ENCODE results near the gene PRPF6.
"Not testable (repeated sequence)": the region's sequence is repeated elsewhere in the genome, so short reads cannot be mapped to it uniquely, and the experiment has no call there.

The PRPF6 gene

DNA sequence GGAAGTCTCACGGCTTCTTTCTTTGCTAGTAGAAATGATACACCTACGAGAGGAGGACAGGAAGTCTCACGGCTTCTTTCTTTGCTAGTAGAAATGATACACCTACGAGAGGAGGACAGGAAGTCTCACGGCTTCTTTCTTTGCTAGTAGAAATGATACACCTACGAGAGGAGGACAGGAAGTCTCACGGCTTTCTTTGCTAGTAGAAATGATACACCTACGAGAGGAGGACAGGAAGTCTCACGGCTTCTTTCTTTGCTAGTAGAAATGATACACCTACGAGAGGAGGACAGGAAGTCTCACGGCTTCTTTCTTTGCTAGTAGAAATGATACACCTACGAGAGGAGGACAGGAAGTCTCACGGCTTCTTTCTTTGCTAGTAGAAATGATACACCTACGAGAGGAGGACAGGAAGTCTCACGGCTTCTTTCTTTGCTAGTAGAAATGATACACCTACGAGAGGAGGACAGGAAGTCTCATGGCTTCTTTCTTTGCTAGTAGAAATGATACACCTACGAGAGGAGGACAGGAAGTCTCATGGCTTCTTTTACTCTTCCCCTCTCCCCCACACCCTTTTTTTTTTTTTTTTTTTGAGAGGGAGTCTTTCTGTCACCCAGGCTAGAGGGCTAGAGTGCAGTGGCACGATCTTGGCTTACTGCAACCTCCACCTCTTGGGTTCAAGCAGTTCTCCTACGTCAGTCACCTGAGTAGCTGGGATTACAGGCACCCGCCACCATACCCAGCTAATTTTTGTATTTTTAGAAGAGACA is 31.6 kb downstream of the PRPF6 start:
- DNase-seq (ENCODE audit: low read depth) = not testable (repeated sequence)

DNA sequence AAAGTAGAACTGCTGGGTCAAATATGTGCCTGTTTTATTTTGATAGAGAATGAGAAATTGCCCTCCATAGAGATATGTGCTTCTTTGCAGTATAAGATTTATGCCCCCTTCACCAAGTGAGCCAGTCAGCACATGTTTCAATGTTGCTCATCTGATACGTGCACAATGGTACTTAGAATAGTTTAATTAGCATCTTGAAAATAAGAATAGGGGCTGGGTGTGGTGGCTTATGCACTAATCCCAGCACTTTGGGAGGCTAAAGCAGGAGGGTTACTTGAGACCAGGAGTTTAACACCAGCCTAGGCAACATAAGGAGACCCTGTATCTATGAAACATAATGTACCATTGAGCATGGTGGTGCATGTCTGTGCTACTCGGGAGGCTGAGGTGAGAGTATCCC is 34.7 kb downstream of the PRPF6 start:
- DNase-seq (ENCODE audit: low read depth) = no peak

- no peak for DNase-seq (ENCODE audit: low read depth)
Observed at GRCh38 chr20:64021124-64021975, 40.4 kb downstream of the PRPF6 start.

- DNase-seq (ENCODE audit: low read depth) = no peak
Observed at GRCh38 chr20:64022671-64023360, 41.9 kb downstream of the PRPF6 start.

DNA sequence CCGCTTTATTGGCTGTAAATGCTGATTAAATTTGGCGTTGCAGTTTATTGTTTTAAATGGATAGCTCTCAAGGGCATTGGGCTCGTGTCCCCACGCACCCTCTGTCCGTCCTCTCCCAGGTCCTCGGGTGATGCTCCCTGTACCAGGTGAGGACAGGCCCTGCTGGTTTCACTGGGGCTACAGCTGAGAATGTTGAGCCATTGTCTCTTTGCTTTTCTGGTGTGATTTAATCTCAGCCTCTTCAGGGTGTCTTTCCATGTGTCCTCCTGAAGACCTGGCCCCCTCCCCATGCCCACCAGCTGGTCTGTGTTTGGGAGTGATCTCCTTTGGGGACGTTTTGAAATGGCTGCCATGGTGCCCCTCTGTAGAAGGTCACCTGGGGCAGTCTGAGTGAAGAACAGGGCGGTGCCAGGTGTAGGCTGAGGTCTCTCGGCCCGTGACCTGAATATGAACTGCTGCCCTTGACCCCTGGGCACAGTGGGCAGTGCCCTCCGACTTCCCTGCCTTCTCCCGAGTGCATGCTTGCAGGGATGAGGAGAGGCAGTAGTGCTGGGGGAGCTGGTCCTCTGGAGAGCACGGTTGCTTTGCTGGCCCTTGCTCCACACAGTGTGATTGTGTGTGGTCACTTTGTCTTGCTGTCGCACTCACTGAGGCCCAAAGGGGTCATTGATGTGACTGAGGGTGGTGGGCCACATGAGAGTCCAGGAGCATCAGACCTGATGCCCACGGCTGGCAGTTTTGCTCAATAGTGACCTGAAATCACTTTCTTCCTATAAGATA is 42.6 kb downstream of the PRPF6 start:
- DNase-seq (ENCODE audit: low read depth) = no peak

DNA sequence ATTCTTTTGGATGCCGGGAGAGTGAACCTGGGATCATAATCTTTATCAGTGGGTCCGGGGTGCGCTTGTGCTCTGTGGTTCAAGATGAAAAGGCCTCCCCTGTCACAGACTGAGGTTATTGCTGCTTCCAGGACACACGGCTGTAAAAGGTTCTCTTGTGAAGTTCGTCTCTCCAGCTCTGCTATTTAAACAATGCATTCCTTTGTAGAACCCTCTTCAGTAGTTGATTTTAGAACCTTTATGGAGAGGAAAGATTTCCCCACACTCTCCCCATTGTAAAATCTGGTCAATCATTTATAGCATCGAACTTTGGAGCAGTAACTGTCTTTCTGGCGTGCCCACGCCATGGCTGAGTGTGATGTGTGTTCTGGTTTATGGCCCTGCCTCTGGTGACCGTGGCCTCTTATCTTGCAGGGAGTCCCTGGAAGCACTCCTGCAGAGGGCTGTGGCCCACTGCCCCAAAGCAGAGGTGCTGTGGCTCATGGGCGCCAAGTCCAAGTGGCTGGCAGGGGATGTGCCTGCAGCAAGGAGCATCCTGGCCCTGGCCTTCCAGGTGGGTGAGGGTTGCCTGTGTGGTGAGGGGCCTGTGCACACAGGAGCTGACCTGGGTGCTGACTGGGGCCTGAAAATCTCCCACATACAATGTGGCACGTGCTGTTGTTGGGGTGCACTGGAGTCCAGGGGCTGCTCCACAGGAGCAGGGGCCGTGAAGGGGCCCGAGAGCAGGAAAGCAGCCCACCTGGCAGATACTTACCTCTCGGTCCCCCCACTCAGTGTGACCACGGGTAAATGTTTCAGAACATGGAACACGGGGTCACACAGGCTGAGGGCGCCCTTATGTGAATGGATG is 43.4 kb downstream of the PRPF6 start:
- DNase-seq (ENCODE audit: low read depth) = no peak

GRCh38 chr20:64025101-64025825 is 44.3 kb downstream of the PRPF6 start:
- DNase-seq (ENCODE audit: low read depth) = no peak

DNA sequence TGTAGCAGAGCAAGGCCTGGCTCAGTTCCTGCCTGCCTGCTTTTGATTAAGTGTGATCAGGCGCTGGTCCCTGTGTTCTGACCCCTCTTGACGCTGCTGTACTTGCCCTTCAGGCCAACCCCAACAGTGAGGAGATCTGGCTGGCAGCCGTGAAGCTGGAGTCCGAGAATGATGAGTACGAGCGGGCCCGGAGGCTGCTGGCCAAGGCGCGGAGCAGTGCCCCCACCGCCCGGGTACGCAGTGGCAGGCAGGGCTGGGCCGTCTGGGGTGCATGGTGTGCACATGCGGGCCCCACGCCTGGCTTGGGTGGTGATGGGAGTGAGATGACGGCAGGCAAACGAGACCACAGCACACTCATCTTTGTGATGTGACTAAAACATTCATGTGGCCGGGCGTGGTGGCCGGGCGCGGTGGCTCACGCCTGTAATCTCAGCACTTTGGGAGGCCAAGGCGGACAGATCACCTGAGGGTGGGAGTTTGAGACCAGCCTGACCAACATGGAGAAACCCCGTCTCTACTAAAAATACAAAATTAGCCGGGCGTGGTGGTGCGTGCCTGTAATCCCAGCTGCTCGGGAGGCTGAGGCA is 45.0 kb downstream of the PRPF6 start:
- no peak for DNase-seq (ENCODE audit: low read depth)

DNA sequence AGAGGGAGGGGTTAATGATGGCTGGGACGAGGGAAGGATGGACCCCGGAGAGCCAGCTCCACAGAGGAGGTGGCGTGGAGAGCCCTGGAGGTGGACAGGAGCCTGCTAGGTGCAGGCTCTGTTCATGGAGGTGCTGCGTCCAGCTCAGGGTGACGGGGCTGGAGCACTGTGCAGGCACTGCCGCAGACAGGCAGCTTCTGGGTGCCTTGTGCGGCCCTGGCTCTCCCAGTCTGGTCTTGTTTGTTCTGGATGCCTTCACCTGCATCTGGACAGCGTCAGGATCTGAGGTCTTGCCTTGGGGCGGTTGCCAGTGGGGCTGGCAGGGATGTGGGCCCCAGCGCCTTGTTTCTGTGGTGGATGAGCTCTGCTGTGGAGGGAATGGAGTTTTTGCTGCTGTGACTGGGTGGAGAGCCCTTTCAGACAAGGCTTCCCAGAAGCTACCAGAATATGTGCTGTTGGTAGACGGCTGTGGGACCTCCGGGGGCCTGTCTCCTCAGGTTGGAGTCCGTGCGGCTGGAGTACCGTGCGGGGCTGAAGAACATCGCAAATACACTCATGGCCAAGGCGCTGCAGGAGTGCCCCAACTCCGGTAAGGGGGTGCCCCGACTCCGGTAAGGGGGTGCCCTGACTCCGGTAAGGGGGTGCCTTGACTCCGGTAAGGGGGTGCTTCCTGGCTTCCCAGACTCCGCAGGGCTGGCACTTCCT is 47.2 kb downstream of the PRPF6 start:
- DNase-seq (ENCODE audit: low read depth) = no peak

GRCh38 chr20:64029293-64030117 is 48.6 kb downstream of the PRPF6 start:
- no peak for DNase-seq (ENCODE audit: low read depth)

DNA sequence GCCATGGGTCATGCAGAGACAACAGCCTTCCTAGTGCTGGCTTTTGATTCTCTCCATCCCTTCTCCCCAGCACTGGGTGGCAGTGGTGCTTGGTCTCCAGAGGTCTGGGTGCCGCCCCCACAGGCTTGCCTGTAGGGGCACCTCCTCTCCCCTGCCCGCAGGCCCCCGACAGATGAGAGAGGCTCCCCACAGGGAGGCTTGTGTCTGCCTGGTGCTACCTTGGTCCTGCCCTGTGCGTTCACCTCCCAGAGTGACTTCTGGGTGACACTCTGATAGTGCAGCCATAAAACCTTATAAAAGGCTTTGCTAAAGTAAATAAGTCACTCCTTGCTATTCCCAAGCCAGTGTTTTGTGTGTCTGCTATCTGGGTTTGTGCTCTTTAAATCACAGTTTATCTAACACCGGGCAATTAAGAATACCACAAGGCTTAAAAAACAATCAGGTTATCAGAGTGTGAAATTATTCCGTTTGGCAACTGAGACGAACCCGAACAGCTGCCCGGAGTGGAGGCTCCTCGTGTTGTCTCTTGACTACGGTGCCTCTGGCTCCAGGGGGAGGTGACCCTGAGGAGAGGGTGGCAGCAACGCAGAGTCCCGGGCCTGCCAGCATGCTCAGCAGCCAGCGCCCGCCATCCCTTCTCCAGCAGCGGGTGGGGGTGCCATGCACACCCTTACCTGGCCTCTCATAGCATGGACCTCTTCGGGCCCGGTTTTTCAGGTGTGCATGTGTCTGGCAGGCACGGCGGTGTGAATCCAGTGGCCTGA is 49.6 kb downstream of the PRPF6 start:
- no peak for DNase-seq (ENCODE audit: low read depth)

- DNase-seq (ENCODE audit: low read depth) = no peak
Observed at GRCh38 chr20:64031822-64032314, 50.9 kb downstream of the PRPF6 start.

DNA sequence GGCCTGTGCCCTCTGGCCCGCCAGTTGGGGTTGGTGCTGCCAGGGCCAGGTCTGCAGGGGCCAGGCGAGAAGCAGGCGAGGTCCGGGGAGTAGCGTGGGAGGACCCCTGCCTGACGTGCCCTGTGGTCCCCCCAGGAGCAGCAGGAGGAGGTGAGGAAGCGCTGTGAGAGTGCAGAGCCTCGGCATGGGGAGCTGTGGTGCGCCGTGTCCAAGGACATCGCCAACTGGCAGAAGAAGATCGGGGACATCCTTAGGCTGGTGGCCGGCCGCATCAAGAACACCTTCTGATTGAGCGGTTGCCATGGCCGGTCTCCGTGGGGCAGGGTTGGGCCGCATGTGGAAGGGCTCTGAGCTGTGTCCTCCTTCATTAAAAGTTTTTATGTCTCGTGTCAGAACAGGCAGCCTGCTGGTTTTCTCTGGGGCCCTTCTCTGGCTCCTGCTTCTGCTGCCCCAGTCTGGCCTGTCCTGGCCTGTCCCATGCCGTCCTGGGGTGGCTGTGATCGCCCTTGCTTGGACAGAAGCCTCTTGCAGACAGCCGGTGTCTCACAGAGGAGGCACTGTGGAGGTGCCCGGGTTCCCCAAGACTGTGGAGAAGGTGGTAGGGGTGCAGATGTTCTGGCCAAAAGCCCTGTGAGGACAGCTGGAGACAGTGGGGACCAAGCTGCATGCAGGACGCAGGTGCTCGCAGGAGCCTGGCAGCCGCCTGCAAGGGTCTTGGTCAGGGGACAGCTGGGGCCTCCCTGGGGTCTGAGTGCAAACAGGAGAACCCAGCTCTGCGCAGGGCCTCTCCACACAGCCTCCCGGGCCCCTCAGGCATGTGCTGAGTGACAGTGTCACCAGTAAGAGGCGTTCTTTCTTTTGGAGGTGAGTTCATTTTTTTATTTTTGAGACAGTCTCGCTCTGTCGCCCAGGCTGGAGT is 52.0 kb downstream of the PRPF6 start:
- no peak for DNase-seq (ENCODE audit: low read depth)

- DNase-seq (ENCODE audit: low read depth) = no peak
Observed at GRCh38 chr20:64033981-64034493, 53.1 kb downstream of the PRPF6 start.

DNA sequence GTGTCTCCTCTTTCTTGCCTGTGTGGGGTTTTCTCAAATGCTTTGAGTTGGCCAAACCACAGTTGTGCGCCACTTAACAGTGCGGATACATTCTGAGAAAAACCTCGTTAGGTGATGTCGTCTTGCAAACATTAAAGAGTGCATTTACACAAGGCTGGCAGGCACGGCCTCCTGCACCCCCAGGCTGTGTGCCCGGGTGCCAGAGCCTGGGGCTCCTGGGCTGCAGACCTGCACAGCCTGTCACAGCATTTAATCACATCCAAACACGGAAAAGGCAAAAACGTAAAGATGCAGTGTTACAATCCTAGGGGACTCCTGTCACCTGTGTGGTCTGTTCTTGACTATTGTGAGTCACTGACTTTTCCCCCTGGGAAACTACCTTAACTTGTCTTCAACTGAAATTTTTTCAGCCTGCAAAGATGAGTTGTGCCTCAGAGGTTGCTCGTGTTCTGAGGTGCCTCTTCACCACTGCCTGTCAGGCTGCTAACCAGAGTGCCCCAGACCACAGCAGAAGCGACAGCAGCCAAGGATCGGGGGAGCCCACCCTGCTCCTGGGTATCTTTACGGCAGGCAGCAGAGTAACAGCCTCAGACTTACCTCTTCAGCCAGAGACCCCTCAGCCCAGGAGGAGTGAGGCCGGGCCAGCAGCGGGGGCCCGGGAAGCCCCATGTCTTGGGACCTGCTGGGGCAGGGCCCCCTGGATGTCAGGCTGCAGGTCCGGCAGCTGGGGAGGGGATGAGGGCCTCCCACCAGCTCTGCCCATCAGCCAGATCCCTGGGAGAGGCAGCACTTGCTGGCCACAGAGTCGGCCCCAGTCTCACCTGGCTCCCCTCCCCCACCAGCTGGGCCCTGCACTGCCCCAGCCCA is 54.4 kb downstream of the PRPF6 start:
- no peak for DNase-seq (ENCODE audit: low read depth)
